Panc1 (cell line): ENCODE data around the gene ADPRHL1. TPM values are rescaled to one million over a fixed set of nuclear protein-coding genes. Genes with fewer than 3 reads are reported as not detected.

Experiments used
- ATAC-seq: fragments of 200-7000 bp; cut with Tn5 transposase; 2 replicates; pipeline ENCODE4 v1.9.1; 2020; ENCODE audit warnings: mild to moderate bottlenecking, moderate library complexity
- BruUV-seq: library from RNA; stranded (reverse); fragments of 400-500 nt; replicated peaks from 2 replicates; lab custom pipeline; 2021; lab: Mats Ljungman, UMichigan
- CTCF ChIA-PET: fragments of 300-600 bp; sonication (Branson Sonifier 250); formaldehyde crosslinking; loops from one replicate; lab custom pipeline; 2022; ENCODE audit warnings: antibody characterized with exemption; lab: Charles Lee
- POLR2A ChIA-PET: fragments of 300-600 bp; sonication (Branson Sonifier 250); formaldehyde crosslinking; loops from one replicate; lab custom pipeline; 2022; ENCODE audit warnings: antibody characterized with exemption; lab: Charles Lee
- DNase-seq: peaks from one replicate; pipeline ENCODE4 v3.0.0-alpha.2; 2010; ENCODE audit warnings: low read depth, low spot score
- H3K27ac ChIP-seq: 2 replicates; pipeline ENCODE4 v1.5.1; 2011; ENCODE audit warnings: mild to moderate bottlenecking, low read length, inconsistent platforms
- H3K27me3 ChIP-seq: fragments of 200-500 bp; sonication (Bioruptor generic); 2 replicates; pipeline ENCODE4 v1.6.0; 2014; ENCODE audit warnings: low read length, inconsistent platforms; ENCODE audit not compliant: control insufficient read depth, insufficient read depth
- H3K36me3 ChIP-seq: fragments of 200-500 bp; sonication (Bioruptor generic); 2 replicates; pipeline ENCODE4 v1.5.1; 2014; ENCODE audit warnings: inconsistent platforms, mild to moderate bottlenecking, low read length, moderate library complexity; ENCODE audit not compliant: control insufficient read depth, insufficient read depth
- H3K4me1 ChIP-seq: 2 replicates; pipeline ENCODE4 v1.5.1; 2011; ENCODE audit warnings: inconsistent platforms, mild to moderate bottlenecking, low read length, moderate library complexity; ENCODE audit not compliant: control insufficient read depth, insufficient read depth
- H3K4me3 ChIP-seq, 2 experiments: 2 replicates each; pipeline ENCODE4 v1.5.1; 2011 to 2012; ENCODE audit warnings: low read depth in 2 of 2, low read length in 2 of 2, mild to moderate bottlenecking in 2 of 2, inconsistent platforms in 1 of 2, moderate library complexity in 1 of 2
- H3K9me3 ChIP-seq: fragments of 200-500 bp; sonication (Bioruptor generic); 2 replicates; pipeline ENCODE4 v1.5.1; 2014; ENCODE audit warnings: low read depth, mild to moderate bottlenecking, inconsistent platforms, low read length, moderate library complexity; ENCODE audit not compliant: control insufficient read depth, insufficient read depth
- POLR2AphosphoS5 ChIP-seq: IDR thresholded peaks from 2 replicates; pipeline ENCODE4 v1.6.1; 2012; ENCODE audit warnings: mild to moderate bottlenecking, low read depth, low read length, moderate library complexity
- REST ChIP-seq, 2 experiments: IDR thresholded peaks; 2 replicates each; pipeline ENCODE4 v1.6.1; 2011 to 2012; ENCODE audit warnings: low read depth in 2 of 2, control low read depth in 1 of 2, low read length in 1 of 2, mild to moderate bottlenecking in 1 of 2, moderate library complexity in 1 of 2; ENCODE audit not compliant: insufficient read depth in 1 of 2
- SIN3A ChIP-seq: IDR thresholded peaks from 2 replicates; pipeline ENCODE4 v1.6.1; 2012; ENCODE audit warnings: low read depth, mild to moderate bottlenecking, low read length, moderate library complexity, borderline replicate concordance; ENCODE audit not compliant: insufficient read depth
- TCF7L2 ChIP-seq: IDR thresholded peaks from 2 replicates; pipeline ENCODE4 v1.6.1; 2011; ENCODE audit warnings: mild to moderate bottlenecking, low read depth, low read length, inconsistent platforms
- in situ Hi-C: cut with HindIII; loops from 2 replicates; pipeline ENCODE4 v1.10.0; 2016; ENCODE audit warnings: low sequenced_read_pairs, low pct_unique_long_range_greater_than_20kb
- intact Hi-C: fragments of 100-400 bp; cut with micrococcal nuclease; formaldehyde crosslinking; loops from one replicate; pipeline ENCODE4 v1.10.0; 2022; ENCODE audit not compliant: unreplicated experiment
- total RNA-seq: library from RNA; stranded (reverse); gene quantifications from one replicate; pipeline ENCODE4 v1.2.1, GENCODE V29; 2021; ENCODE audit not compliant: unreplicated experiment
- TF ChIP-seq, protein P1 (sequence below): fragments of 450-650 bp; IDR thresholded peaks from 2 replicates; pipeline ENCODE4 v1.5.1; 2017; ENCODE audit warnings: mild to moderate bottlenecking

ADPRHL1 gene
- total RNA-seq, 1 experiment from 2014 or later: 4.8 TPM

DNA sequence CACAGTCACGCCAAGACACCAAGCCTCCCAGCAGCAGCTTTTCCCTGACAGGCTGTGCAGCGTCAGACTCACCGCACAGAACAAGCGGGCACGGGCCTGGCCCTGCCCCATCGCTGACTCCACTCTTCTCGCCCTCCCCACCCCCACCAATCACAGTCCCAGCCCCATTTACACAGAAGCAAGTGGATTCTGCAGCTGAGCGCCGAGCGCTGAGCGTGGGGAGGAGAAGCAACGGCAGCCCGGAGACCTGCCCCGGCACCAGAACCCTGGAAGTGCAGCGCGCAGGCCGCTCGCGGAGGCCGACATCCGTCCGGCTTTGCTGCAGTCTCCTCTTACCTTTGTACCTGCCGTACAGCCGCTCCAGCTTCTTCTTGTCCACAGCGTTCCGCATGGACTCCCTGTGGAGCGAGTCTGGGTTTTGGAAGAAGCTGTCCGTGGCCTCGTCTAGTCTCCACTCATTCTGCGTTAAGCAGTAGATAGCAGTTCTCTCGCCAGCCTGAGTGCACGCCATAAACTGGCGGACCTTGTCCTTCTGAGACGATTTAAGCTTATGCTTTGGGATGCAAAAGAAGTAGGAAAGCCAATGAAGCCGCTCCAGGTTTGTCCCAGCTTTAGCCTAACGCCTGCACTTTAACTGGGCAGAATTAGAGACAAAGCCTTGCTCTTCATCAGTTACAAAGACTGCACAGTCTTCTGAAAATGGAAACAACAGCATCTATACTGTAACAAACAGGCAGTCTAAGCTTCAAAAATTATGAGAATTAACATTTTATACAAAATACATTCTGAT lies 30.4 kb upstream of the ADPRHL1 start:
- no peaks in the 10 kb centered on the region for H3K9me3 ChIP-seq
- ChIA-PET CTCF (no interaction called here), POLR2A (no interaction called here)
- no peak overlapping the region for H3K27ac ChIP-seq
- no peak for DNase-seq
- no peak for ATAC-seq
- intact Hi-C loops: no loop called here
- peaks cover 4% of the 10 kb centered on the region; the same call in 1 of the 2 replicates for H3K36me3 ChIP-seq
- no TSS peak for BruUV-seq
- H3K4me3 ChIP-seq: no peak overlapping the region
- H3K27me3 ChIP-seq: no peaks in the 10 kb centered on the region
- TF ChIP-seq SIN3A (no peak), POLR2AphosphoS5 (no peak), TCF7L2 (no peak), REST (IDR thresholded peaks at IDR 0.05; ENCODE audit: insufficient read depth in 1 of 2, low read depth in 2 of 2, low read length in 1 of 2) (no peak)
- TF ChIP-seq, protein P1, sequence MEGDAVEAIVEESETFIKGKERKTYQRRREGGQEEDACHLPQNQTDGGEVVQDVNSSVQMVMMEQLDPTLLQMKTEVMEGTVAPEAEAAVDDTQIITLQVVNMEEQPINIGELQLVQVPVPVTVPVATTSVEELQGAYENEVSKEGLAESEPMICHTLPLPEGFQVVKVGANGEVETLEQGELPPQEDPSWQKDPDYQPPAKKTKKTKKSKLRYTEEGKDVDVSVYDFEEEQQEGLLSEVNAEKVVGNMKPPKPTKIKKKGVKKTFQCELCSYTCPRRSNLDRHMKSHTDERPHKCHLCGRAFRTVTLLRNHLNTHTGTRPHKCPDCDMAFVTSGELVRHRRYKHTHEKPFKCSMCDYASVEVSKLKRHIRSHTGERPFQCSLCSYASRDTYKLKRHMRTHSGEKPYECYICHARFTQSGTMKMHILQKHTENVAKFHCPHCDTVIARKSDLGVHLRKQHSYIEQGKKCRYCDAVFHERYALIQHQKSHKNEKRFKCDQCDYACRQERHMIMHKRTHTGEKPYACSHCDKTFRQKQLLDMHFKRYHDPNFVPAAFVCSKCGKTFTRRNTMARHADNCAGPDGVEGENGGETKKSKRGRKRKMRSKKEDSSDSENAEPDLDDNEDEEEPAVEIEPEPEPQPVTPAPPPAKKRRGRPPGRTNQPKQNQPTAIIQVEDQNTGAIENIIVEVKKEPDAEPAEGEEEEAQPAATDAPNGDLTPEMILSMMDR: no peak
- in situ Hi-C loops: no loop called here
- no peaks in the 10 kb centered on the region; the same call in 1 of the 2 replicates for H3K4me1 ChIP-seq

DNA sequence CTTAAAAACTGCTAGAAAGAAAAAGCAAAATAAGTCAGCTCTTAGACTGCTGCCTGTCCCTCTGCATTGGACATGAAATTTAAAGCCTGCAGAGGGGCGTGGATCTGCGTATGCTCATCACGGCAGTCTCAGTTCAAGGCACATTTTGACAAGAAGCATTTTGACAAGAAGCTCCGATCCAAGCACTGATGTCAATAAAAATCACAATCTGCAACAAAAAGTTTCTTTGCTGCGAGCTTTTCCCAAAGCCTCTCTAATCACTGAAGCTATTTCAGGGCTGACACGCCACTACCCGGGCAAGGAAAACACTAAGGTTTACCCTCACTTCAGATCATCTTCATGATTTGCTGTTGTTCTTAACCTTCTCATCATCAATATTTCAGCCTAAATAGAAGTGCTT lies 29.8 kb upstream of the ADPRHL1 start:
- intact Hi-C loops (no loop called here), in situ Hi-C loops (no loop called here)
- peaks cover 4% of the 10 kb centered on the region; the same call in 1 of the 2 replicates for H3K36me3 ChIP-seq
- ChIA-PET POLR2A (no interaction called here), CTCF (no interaction called here)
- no peak for ATAC-seq
- H3K4me1 ChIP-seq: no peaks in the 10 kb centered on the region; the same call in 1 of the 2 replicates
- H3K9me3 ChIP-seq: no peaks in the 10 kb centered on the region
- BruUV-seq: no TSS peak
- H3K27me3 ChIP-seq: no peaks in the 10 kb centered on the region
- no peak for TF ChIP-seq SIN3A
- TF ChIP-seq POLR2AphosphoS5: no peak
- no peak for TF ChIP-seq TCF7L2
- TF ChIP-seq, protein P1: no peak
- TF ChIP-seq REST (IDR thresholded peaks at IDR 0.05; ENCODE audit: insufficient read depth in 1 of 2, low read depth in 2 of 2, low read length in 1 of 2): no peak
- no peak overlapping the region for H3K4me3 ChIP-seq
- H3K27ac ChIP-seq: no peak overlapping the region
- DNase-seq: no peak
